ENCODE data around the gene KCNQ1. TPM values are rescaled to one million over a fixed set of nuclear protein-coding genes. Genes with fewer than 3 reads are reported as not detected.

Gene KCNQ1
- total and polyA plus RNA-seq, 8 donors: 14.0 to 61.1 (median 46.7) TPM

DNA sequence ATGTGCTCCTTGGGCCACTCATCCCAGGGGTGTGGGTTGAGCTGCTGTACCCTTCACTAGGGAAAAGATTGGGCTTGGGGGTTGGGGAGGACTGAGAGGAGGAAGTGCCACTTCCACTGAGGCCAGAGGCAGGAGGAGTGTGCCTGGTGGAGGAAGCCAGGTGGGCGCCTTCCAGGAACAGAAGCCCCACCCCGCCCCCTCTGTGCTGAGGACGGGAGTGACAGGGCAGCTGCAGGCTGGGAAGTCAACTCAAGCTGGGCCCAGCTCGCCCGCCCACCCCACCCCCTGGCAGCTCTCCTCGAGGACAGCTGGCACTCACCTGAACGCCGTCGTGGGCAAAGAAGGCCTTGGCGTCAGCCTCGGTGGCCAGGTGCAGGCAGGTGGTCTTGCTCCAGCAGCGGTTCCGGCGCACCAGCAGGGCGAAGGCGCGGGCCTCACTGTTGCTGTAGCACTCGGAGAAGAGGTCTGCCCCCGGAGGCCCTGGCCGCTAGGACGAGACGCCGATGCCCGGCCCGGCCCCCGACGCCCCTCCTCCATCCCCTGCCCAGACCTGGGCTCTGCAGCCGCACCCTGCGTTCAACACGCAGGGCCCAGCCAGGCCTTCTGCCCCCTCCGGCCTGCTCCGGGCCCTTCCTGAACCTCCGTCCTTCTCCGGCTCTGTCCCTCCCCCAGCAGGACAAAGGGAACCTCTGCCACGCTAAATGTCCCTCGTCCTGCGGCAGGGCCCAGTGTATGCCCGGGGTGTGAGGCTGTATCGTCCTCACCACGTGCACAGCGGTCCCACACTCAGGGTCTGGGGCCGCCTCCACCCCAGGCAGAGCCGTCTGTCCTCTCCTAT is 30.8 kb upstream of the KCNQ1 start:
- no peaks in the 10 kb centered on the region for H3K9me3 ChIP-seq
- WGBS, 2 donors: 71 to 83% methylated on average over 42 to 43 of the region's 43 CpGs
- H3K4me3 ChIP-seq: no peak overlapping the region
- ATAC-seq (no peak), DNase-seq (peak in 1 of 6 donors; percentile 74), FAIRE-seq (no peak)
- intact Hi-C loops (cut with DNase I): loop anchor here in 2 of 3 donors (2.0 to 10.0 kb wide), 3 partner anchors 92 to 219 kb away; no protein-coding TSS in a partner anchor
- no peaks in the 10 kb centered on the region for H3K4me1 ChIP-seq
- no peaks in the 10 kb centered on the region for H3K27me3 ChIP-seq
- TF ChIP-seq, protein P1, sequence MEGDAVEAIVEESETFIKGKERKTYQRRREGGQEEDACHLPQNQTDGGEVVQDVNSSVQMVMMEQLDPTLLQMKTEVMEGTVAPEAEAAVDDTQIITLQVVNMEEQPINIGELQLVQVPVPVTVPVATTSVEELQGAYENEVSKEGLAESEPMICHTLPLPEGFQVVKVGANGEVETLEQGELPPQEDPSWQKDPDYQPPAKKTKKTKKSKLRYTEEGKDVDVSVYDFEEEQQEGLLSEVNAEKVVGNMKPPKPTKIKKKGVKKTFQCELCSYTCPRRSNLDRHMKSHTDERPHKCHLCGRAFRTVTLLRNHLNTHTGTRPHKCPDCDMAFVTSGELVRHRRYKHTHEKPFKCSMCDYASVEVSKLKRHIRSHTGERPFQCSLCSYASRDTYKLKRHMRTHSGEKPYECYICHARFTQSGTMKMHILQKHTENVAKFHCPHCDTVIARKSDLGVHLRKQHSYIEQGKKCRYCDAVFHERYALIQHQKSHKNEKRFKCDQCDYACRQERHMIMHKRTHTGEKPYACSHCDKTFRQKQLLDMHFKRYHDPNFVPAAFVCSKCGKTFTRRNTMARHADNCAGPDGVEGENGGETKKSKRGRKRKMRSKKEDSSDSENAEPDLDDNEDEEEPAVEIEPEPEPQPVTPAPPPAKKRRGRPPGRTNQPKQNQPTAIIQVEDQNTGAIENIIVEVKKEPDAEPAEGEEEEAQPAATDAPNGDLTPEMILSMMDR (IDR thresholded peaks at IDR 0.05): no peak
- no peak overlapping the region for H3K27ac ChIP-seq
- no peaks in the 10 kb centered on the region for H3K36me3 ChIP-seq

DNA sequence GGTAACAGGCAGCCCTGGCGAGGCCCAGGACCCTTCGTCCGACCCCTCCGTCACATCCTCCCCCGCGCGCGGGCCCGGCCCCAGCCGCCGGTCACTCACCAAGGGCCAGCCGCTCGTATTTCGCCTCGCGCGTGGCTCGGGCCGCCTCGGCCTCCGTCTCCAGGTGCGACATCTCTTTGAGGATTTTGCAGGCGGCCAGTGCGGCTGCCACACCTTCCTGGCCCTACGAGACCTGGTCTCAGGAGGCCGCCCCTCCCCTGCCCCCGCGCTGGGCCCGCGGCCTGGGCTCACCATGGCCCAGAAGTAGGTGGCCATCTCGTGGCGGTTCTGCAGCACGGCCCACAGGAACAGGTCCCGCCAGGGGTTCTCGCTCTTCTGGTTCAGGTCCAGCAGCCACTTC is 30.2 kb upstream of the KCNQ1 start:
- ATAC-seq (no peak), FAIRE-seq (no peak), DNase-seq (no peak)
- H3K27ac ChIP-seq: no peak overlapping the region
- intact Hi-C loops (cut with DNase I): loop anchor here in 2 of 3 donors (5.0 to 10.0 kb wide), 3 partner anchors 92 to 220 kb away; no protein-coding TSS in a partner anchor
- no peak overlapping the region for H3K4me3 ChIP-seq
- no peaks in the 10 kb centered on the region for H3K4me1 ChIP-seq
- no peaks in the 10 kb centered on the region for H3K27me3 ChIP-seq
- 73 to 82% methylated on average over 33 to 35 of the region's 35 CpGs for WGBS, 2 donors
- TF ChIP-seq, protein P1 (IDR thresholded peaks at IDR 0.05): no peak
- no peaks in the 10 kb centered on the region for H3K36me3 ChIP-seq
- no peaks in the 10 kb centered on the region for H3K9me3 ChIP-seq

DNA sequence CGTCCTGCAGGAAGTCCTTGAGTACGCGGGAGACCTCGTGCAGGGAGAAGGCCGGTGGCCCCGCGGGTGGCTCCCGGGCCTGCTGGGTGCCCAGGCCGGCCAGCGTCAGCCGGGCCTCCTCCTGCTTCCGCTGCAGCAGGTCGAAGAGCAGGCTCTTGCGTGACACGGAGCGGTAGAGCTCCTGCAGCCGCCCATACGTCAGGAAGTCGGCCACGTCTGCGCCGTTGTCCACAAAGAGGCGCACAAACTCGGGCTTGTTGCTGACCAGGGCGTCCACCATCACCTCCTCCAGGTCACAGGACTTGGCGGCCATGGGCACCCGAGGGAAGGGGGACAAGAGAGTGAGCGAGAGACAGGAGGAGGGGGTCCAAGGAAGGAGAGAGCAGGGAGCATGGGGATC is 29.6 kb upstream of the KCNQ1 start:
- H3K27me3 ChIP-seq: no peaks in the 10 kb centered on the region
- FAIRE-seq (no peak), DNase-seq (peak in 2 of 6 donors; percentile 18 to 74), ATAC-seq (no peak)
- TF ChIP-seq, protein P1 (IDR thresholded peaks at IDR 0.05): no peak
- H3K4me3 ChIP-seq: no peak overlapping the region
- no peaks in the 10 kb centered on the region for H3K4me1 ChIP-seq
- WGBS, 2 donors: 63 to 79% methylated on average over 28 of the region's 28 CpGs
- H3K9me3 ChIP-seq: no peaks in the 10 kb centered on the region
- H3K36me3 ChIP-seq: no peaks in the 10 kb centered on the region
- no peak overlapping the region for H3K27ac ChIP-seq
- intact Hi-C loops (cut with DNase I): loop anchor here in 2 of 3 donors (5.0 to 10.0 kb wide), 2 partner anchors 108 to 220 kb away; no protein-coding TSS in a partner anchor

DNA sequence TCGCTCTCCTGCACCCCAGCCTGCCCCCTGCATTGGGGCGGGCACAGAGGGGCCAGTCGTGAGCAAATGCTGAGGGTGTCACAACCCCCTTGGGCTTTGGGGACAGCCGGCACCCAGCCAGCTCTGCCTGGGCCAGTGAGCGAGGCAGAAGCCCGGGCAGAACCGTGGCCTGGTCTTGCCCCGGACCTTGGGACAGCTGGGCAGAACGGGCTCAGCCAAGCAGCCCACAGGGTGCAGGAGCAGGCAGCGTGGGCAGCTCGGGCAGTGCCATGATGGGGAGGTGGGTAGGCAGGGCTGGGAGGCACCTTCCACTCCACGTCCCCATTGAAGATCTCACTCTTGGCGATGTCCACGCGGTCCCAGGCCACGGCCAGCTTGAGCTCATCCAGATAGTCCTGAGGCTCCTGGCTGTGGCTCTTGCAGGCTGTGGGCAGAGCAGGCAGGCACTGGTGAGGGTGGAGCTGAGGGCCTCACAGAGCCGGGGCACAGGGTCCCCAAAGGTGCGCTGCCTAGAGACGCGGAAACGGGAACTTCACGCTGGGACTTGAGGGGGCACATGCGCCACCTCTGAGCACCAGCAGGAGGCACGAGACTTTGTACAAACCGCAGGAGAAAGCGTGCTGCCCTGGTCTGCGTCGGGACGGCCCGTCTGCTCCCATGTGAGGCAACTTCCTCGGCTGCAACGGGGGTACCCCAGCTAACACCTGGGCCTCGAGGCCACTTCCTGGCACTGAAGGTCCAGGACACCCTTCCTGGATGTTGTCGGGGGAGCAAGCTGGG is 29.0 kb upstream of the KCNQ1 start:
- no peak overlapping the region for H3K4me3 ChIP-seq
- no peak overlapping the region for H3K27ac ChIP-seq
- ATAC-seq: no peak
- WGBS, 2 donors: 62 to 73% methylated on average over 34 of the region's 34 CpGs
- H3K9me3 ChIP-seq: no peaks in the 10 kb centered on the region
- FAIRE-seq: no peak
- intact Hi-C loops (cut with DNase I): loop anchor here in 2 of 3 donors (5.0 to 10.0 kb wide), 2 partner anchors 108 to 221 kb away; no protein-coding TSS in a partner anchor
- TF ChIP-seq, protein P1 (IDR thresholded peaks at IDR 0.05): no peak
- no peaks in the 10 kb centered on the region for H3K4me1 ChIP-seq
- H3K36me3 ChIP-seq: no peaks in the 10 kb centered on the region
- DNase-seq: peak in 2 of 6 donors; percentile 21 to 63
- no peaks in the 10 kb centered on the region for H3K27me3 ChIP-seq
